ENCODE measurements around the gene PRKCB. TPM values are rescaled to one million over a fixed set of nuclear protein-coding genes. Genes with fewer than 3 reads are reported as not detected.

Gene PRKCB
- total and polyA plus RNA-seq, 12 donors = 0.30 to 8.8 (median 1.1) TPM

DNA sequence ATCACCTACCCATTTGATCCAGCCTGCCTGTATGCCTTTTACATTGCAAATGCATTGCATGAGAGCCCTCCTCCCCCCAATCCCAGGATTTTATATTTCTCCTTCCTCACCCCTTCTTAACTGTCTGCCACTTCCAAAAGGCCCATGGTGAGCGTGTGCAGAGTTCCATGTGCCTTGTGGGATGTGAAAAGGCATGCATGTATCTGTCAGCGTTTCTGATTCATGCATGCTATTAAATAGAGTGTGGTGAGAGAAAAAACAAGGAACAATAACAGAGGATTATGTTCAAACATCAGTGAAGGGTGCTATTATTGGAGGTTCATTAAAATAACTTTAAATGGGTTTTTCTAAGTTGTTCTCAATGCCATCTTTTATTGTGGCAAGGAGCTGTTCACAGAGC lies 359.4 kb downstream of the PRKCB start:
- no peak overlapping the region for H3K4me3 ChIP-seq
- no peaks in the 10 kb centered on the region for H3K9me3 ChIP-seq
- no peak overlapping the region for H3K27ac ChIP-seq
- H3K4me1 ChIP-seq = no peaks in the 10 kb centered on the region
- peaks cover 0 to 52% (median 0%) of the 10 kb centered on the region in 9 donors for H3K36me3 ChIP-seq
- intact Hi-C loops (cut with DNase I) = no loop called here
- DNase-seq = no peak
- ATAC-seq = no peak
- 62 to 72% methylated on average over 2 of the region's 2 CpGs for WGBS, 2 donors
- no peaks in the 10 kb centered on the region for H3K27me3 ChIP-seq
- TF ChIP-seq, protein P1, sequence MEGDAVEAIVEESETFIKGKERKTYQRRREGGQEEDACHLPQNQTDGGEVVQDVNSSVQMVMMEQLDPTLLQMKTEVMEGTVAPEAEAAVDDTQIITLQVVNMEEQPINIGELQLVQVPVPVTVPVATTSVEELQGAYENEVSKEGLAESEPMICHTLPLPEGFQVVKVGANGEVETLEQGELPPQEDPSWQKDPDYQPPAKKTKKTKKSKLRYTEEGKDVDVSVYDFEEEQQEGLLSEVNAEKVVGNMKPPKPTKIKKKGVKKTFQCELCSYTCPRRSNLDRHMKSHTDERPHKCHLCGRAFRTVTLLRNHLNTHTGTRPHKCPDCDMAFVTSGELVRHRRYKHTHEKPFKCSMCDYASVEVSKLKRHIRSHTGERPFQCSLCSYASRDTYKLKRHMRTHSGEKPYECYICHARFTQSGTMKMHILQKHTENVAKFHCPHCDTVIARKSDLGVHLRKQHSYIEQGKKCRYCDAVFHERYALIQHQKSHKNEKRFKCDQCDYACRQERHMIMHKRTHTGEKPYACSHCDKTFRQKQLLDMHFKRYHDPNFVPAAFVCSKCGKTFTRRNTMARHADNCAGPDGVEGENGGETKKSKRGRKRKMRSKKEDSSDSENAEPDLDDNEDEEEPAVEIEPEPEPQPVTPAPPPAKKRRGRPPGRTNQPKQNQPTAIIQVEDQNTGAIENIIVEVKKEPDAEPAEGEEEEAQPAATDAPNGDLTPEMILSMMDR (IDR thresholded peaks at IDR 0.05) = no peak

DNA sequence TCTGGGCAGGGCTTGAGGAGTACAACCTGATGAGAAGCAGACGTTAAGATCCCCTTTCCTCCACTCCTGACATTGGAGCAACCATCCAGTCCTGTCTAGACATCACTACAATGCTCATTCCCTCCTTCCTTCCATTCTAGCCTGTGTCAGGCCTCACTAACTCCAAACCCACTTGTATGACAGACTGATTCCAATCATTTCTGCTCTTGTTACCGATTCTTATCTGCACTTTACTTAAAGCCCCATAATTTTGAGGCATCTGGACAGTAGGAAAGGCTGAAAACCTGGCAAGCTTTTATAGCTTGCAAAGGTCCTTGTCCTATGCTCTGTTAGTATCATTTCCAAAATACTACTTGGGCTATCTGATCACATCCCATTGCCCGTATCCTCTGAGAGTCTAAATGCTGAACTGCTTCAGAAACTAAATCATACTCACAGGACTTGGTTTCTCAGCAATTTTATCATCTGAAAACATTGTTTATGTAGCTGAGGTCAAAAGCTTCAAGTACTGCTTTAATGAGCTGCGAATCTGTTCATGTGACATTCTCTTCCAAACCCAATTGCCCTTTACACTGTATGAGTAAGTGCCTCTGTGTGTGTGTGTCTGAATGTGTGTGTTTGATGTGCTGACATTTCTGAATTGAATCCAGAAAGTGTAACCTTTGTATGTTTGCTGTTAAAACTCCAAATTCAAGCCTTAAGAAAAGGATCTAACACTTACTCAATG lies 363.2 kb downstream of the PRKCB start:
- Histone ChIP-seq H3K27ac (no peak overlapping the region), H3K27me3 (no peaks in the 10 kb centered on the region), H3K9me3 (no peaks in the 10 kb centered on the region), H3K36me3 (peaks cover 0 to 29% (median 0%) of the 10 kb centered on the region in 9 donors), H3K4me3 (no peak overlapping the region), H3K4me1 (no peaks in the 10 kb centered on the region)
- no peak for DNase-seq
- intact Hi-C loops (cut with DNase I) = no loop called here
- WGBS, 2 donors = 59 to 63% methylated on average over 4 of the region's 4 CpGs
- TF ChIP-seq, protein P1 (IDR thresholded peaks at IDR 0.05) = no peak
- ATAC-seq = no peak

DNA sequence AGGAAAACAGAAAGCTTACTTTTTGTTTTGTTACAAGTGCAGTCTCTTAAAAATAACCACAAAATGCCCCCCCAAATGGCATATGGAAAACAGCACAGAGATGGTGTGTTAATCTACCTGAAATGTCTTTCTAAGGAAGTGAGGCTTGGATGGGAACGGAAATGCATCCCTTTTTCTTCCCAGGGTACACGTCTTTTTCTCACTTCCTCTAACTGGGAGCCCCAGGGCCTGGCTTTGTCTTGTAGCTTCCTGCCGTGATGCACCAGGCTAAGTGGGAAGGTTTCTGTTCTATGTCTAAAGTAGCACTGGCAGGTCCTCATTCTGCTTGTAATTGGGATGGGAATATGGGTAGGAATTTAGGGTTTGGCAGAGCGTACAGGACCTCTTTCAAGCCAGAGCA lies 367.9 kb downstream of the PRKCB start:
- no peak for ATAC-seq
- H3K36me3 ChIP-seq = peaks cover 0 to 29% (median 0%) of the 10 kb centered on the region in 9 donors
- intact Hi-C loops (cut with DNase I) = no loop called here
- WGBS, 2 donors = 52 to 63% methylated on average over 4 of the region's 4 CpGs
- H3K4me1 ChIP-seq = no peaks in the 10 kb centered on the region
- TF ChIP-seq, protein P1 (IDR thresholded peaks at IDR 0.05) = no peak
- H3K27me3 ChIP-seq = peaks cover 0 to 7% (median 0%) of the 10 kb centered on the region in 7 donors
- no peak overlapping the region for H3K27ac ChIP-seq
- no peak overlapping the region for H3K4me3 ChIP-seq
- no peak for DNase-seq
- H3K9me3 ChIP-seq = no peaks in the 10 kb centered on the region

DNA sequence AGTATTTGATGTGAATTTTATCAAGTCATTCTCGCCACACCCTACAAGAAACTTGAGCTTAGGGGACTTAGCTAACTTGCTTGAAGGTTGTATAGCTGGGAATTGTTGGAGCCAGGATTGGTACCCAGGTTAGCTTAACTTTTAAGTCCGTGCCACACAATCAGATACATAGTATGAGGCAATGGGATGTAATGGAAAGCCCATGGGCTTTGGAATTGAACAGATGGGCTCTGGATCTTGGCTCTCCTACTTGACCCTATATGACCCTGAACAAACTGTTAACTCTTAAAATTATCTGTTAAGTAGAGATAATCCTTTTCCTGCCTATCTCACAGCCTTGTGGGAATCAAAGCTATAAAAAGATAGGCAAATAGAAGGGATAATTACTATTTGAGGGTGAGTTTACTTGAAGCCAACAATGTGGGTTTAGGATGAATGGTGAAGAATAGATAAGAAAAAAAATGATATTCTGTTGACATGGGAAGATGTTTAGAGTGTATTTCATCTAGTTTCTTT lies 368.4 kb downstream of the PRKCB start:
- intact Hi-C loops (cut with DNase I) = no loop called here
- WGBS, 2 donors = 78 to 81% methylated on average over 2 of the region's 2 CpGs
- ATAC-seq = no peak

More for the DNA sequence above, 368.4 kb downstream of the PRKCB start:
- Histone ChIP-seq H3K27me3 (peaks cover 0 to 7% (median 0%) of the 10 kb centered on the region in 7 donors), H3K4me3 (no peak overlapping the region), H3K27ac (no peak overlapping the region), H3K9me3 (no peaks in the 10 kb centered on the region), H3K4me1 (no peaks in the 10 kb centered on the region), H3K36me3 (peaks cover 0 to 26% (median 0%) of the 10 kb centered on the region in 9 donors)
- no peak for DNase-seq
- TF ChIP-seq, protein P1 (IDR thresholded peaks at IDR 0.05) = no peak
